ENCODE data around the gene PHF19.

- no peak for TF ChIP-seq CTCF (IDR thresholded peaks at IDR 0.05)
- no peak for TF ChIP-seq POLR2A (IDR thresholded peaks at IDR 0.05)
- TF ChIP-seq EP300 (IDR thresholded peaks at IDR 0.05) = no peak
These were observed 46.1 kb downstream of the PHF19 start for GRCh38 chr9:120830865-120831264.

Data from ovary (tissue), 3 donors.